Transverse colon (tissue), 4 donors: ENCODE data around the gene VTI1A. TPM values are rescaled to one million over a fixed set of nuclear protein-coding genes. Genes with fewer than 3 reads are reported as not detected.
"Not testable (repeated sequence)": the region's sequence is repeated elsewhere in the genome, so short reads cannot be mapped to it uniquely, and the experiment has no call there.

Experiments used
- DNase-seq: peaks from one replicate; pipeline ENCODE4 v3.0.0-alpha.2; 2019
- H3K27ac ChIP-seq, 4 donors: fragments of 200-600 bp; sonication (generic); 2 replicates each; pipeline ENCODE4 v1.5.1; 2016 to 2018; ENCODE audit warnings: inconsistent platforms in 4 of 4
- H3K27me3 ChIP-seq: fragments of 200-600 bp; sonication (generic); 2 replicates; pipeline ENCODE4 v1.5.1; 2017; ENCODE audit warnings: inconsistent platforms
- H3K36me3 ChIP-seq, 4 donors: fragments of 200-600 bp; sonication (generic); 2 replicates each; pipeline ENCODE4 v1.5.1; 2017 to 2019; ENCODE audit warnings: inconsistent platforms in 4 of 4
- H3K4me1 ChIP-seq, 4 donors: fragments of 200-600 bp; sonication (generic); 2 replicates each; pipeline ENCODE4 v1.5.1; 2017 to 2020; ENCODE audit warnings: inconsistent platforms in 4 of 4
- H3K4me3 ChIP-seq, 4 donors: fragments of 200-600 bp; sonication (generic); 1 replicate in 1 of 4; 2 replicates in 3 of 4; pipeline versions ENCODE4 v1.5.1 to v1.6.1; 2017 to 2019; ENCODE audit warnings: inconsistent platforms in 4 of 4
- H3K9me3 ChIP-seq, 2 donors: fragments of 200-600 bp; sonication (generic); 2 replicates each; pipeline ENCODE4 v1.5.1; 2017 to 2019; ENCODE audit warnings: inconsistent platforms in 2 of 2
- EP300 ChIP-seq: sonication (generic); formaldehyde crosslinking; IDR thresholded peaks from one replicate; pipeline ENCODE4 v1.6.1; 2017; ENCODE audit warnings: antibody characterized with exemption, low read depth
- POLR2A ChIP-seq: fragments of 450-650 bp; IDR thresholded peaks from one replicate; pipeline ENCODE4 v1.6.1; 2016; ENCODE audit warnings: antibody characterized with exemption, mild to moderate bottlenecking, moderate library complexity
- POLR2AphosphoS5 ChIP-seq, 3 donors: sonication (generic); formaldehyde crosslinking; IDR thresholded peaks; one replicate each; pipeline ENCODE4 v1.6.1; 2016; ENCODE audit warnings: antibody characterized with exemption in 3 of 3
- WGBS, 2 donors: methylation state at CpG; one replicate each; pipeline ENCODE4 v1.1.5; 2018; ENCODE audit warnings: low coverage in 1 of 2; 5-methylcytosine and 5-hydroxymethylcytosine counted together
- in situ Hi-C, 4 donors: fragments of 200-750 bp; cut with MboI; loops; one replicate each; pipeline versions ENCODE4 v1.15.0 to v1.15.1; 2017; ENCODE audit warnings: low sequenced_read_pairs in 3 of 4, low pct_ligation_motif_present in 1 of 4, low pct_unique_long_range_greater_than_20kb in 1 of 4
- intact Hi-C: fragments of 100-400 bp; cut with DNase I; formaldehyde crosslinking; loops from one replicate; pipeline ENCODE4 v1.15.1; 2023; ENCODE audit warnings: low total_unique reads
- small RNA-seq, 4 donors: library from RNA; depleted of rRNA; stranded (forward); fragments of <200 nt; gene quantifications; one replicate each; pipeline ENCODE3, GENCODE V24; 2016
- total RNA-seq, 4 donors: library from RNA; depleted of rRNA; stranded (reverse); fragments of >200 nt; gene quantifications; one replicate each; pipeline ENCODE4 v1.1.0, GENCODE V29; 2016
- TF ChIP-seq, protein P1 (sequence below), 5 experiments: fragments of 200-600 bp in 3 of 5; fragments of 450-650 bp in 2 of 5; sonication (generic) in 3 of 5; IDR thresholded peaks; 1 replicate in 2 of 5; 2 replicates in 3 of 5; pipeline ENCODE4 v1.5.1; 2016 to 2017; ENCODE audit warnings: antibody characterized with exemption in 5 of 5, inconsistent platforms in 3 of 5, mild to moderate bottlenecking in 2 of 5, moderate library complexity in 1 of 5

The VTI1A gene
- total RNA-seq, 4 donors from 2014 or later: 65.8 to 211 (median 149) TPM

DNA sequence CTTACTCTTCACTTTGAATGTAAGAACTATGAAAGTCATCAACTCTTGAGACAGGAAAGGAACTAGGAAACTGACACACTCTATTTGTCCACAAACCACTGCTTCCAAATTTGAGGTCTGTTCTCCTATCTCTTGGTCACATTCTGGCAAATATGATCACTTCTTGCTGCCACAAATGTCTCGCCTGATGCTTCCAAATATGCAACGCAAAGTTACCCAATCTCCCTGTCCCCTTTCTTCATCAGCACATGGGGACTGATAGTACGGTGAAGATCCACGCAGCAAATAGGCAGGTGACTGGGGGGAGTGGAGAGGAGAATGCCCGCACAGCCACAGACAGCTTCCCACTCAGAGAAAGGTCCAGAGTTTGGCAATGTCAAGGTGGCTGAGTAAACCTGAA lies 410.5 kb downstream of the VTI1A start:
- intact Hi-C loops (no loop called here), in situ Hi-C loops (no loop called here)
- 100% methylated on average over 2 to 5 of the region's 5 CpGs for WGBS, 2 donors
- no peaks in the 10 kb centered on the region for H3K4me1 ChIP-seq
- H3K4me3 ChIP-seq: no peak overlapping the region
- DNase-seq: no peak
- TF ChIP-seq, protein P1, sequence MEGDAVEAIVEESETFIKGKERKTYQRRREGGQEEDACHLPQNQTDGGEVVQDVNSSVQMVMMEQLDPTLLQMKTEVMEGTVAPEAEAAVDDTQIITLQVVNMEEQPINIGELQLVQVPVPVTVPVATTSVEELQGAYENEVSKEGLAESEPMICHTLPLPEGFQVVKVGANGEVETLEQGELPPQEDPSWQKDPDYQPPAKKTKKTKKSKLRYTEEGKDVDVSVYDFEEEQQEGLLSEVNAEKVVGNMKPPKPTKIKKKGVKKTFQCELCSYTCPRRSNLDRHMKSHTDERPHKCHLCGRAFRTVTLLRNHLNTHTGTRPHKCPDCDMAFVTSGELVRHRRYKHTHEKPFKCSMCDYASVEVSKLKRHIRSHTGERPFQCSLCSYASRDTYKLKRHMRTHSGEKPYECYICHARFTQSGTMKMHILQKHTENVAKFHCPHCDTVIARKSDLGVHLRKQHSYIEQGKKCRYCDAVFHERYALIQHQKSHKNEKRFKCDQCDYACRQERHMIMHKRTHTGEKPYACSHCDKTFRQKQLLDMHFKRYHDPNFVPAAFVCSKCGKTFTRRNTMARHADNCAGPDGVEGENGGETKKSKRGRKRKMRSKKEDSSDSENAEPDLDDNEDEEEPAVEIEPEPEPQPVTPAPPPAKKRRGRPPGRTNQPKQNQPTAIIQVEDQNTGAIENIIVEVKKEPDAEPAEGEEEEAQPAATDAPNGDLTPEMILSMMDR (IDR thresholded peaks at IDR 0.05): no peak
- TF ChIP-seq POLR2A: no peak
- TF ChIP-seq POLR2AphosphoS5 (IDR thresholded peaks at IDR 0.05): no peak
- TF ChIP-seq EP300: no peak
- no peaks in the 10 kb centered on the region for H3K27me3 ChIP-seq
- H3K36me3 ChIP-seq: no peaks in the 10 kb centered on the region
- H3K9me3 ChIP-seq: no peaks in the 10 kb centered on the region
- no peak overlapping the region for H3K27ac ChIP-seq

DNA sequence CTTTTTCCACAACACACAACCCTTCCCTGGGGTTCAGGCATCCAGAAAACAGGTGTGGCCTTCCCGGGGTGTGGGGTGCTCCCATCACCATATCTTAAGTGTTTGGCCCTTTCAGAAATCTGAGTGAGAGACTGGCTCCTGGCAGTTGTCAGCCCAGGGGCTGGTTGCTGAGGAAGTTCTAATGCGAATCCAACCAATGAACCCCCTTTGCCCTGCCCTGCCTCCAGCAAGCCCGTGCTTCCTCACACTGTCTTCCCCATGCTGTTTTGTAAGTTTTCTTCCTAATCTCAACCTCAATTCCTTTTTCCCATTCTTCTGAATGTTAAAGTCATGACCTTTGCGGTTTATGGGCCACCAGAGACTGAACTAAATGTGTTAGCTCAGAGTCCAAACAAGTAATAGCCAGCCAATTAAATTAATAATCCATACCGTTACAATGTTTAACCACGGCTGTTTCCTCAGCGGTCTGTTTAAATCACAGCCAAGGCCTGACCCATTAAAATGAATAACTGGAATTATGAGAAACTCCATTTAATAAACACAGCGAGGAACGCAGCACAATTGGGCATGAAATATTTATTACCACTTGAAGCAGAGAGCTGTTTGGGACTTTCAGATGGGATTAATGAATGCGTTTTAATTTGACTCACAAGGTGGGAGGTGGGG lies 412.1 kb downstream of the VTI1A start:
- intact Hi-C loops (no loop called here), in situ Hi-C loops (no loop called here)
- no peak overlapping the region for H3K27ac ChIP-seq
- H3K36me3 ChIP-seq: no peaks in the 10 kb centered on the region
- WGBS, 2 donors: 57 to 74% methylated on average over 7 to 10 of the region's 10 CpGs
- TF ChIP-seq EP300 (no peak), POLR2AphosphoS5 (IDR thresholded peaks at IDR 0.05) (no peak), POLR2A (no peak)
- TF ChIP-seq, protein P1 (IDR thresholded peaks at IDR 0.05): no peak
- peaks cover 1 to 5% of the 10 kb centered on the region in 2 donors for H3K9me3 ChIP-seq
- DNase-seq: no peak
- no peak overlapping the region for H3K4me3 ChIP-seq
- H3K27me3 ChIP-seq: no peaks in the 10 kb centered on the region
- no peaks in the 10 kb centered on the region for H3K4me1 ChIP-seq

DNA sequence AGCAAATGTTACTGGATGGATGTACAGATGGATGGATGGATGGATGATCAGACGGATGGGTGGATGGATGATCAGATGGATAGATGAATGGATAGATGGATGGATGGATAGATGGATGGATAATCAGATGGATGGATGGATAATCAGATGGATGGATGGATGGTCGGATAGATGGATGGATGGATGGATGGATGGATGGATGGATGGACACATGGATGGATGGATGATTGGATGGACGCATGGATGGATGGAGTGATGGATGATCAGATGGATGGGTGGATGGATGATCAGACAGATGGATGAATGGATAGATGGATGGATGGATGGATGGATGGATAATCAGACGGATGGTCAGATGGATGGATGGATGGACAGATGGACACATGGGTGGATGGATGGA lies 412.8 kb downstream of the VTI1A start:
- H3K4me3 ChIP-seq: no peak overlapping the region
- no peaks in the 10 kb centered on the region for H3K27me3 ChIP-seq
- no peak overlapping the region for H3K27ac ChIP-seq
- H3K36me3 ChIP-seq: no peaks in the 10 kb centered on the region
- 83 to 85% methylated on average over 4 of the region's 4 CpGs for WGBS, 2 donors
- in situ Hi-C loops (no loop called here), intact Hi-C loops (no loop called here)
- no peaks in the 10 kb centered on the region for H3K4me1 ChIP-seq
- DNase-seq: no peak
- H3K9me3 ChIP-seq: peaks cover 7 to 10% of the 10 kb centered on the region in 2 donors
- TF ChIP-seq, protein P1 (IDR thresholded peaks at IDR 0.05): no peak
- TF ChIP-seq POLR2AphosphoS5 (IDR thresholded peaks at IDR 0.05) (no peak), POLR2A (no peak), EP300 (no peak)

DNA sequence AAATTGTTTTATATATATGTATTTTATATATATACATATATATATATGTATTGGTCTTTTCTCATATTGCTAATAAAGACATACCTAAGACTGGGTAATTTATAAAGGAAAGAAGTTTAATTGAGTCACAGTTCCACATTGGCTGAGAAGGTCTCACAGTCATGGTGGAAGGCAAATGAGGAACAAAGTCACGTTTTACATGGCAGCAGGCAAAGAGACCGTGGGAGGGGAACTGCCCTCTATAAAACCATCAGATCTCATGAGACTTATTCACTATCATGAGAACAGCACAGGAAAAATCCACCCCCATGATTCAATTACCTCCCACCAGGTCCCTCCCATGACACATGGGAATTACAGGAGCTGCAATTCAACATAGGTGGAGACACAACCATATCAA lies 416.4 kb downstream of the VTI1A start:
- DNase-seq, in situ Hi-C loops, H3K9me3 ChIP-seq, H3K4me1 ChIP-seq, H3K27ac ChIP-seq, H3K27me3 ChIP-seq, H3K4me3 ChIP-seq, intact Hi-C loops, H3K36me3 ChIP-seq: not testable (repeated sequence)
- 82 to 100% methylated on average over 2 of the region's 2 CpGs for WGBS, 2 donors

Small RNA genes lying within 50 kb of the gene (small RNA-seq; reads per million reads assigned to genes)
- 0 reads per million in 4 donors for gene AC022018.1
- gene MIR4295: 0 reads per million in 4 donors

Other genes with a start within 250 kb of the VTI1A start
- gene TECTB, start 163.8 kb upstream of the VTI1A start, total RNA-seq: not detected
- gene ACSL5, start 73.1 kb upstream of the VTI1A start, total RNA-seq: 100 to 1,000 TPM in 3 of 4 donors, 10 to 100 TPM in 1; 91.6 to 315 (median 178) TPM
- 10 to 100 TPM; 13.1 to 46.4 (median 24.6) TPM for gene ZDHHC6, start 301 bp upstream of the VTI1A start, total RNA-seq